ENCODE measurements around the gene PDCD10. TPM values are rescaled to one million over a fixed set of nuclear protein-coding genes. Genes with fewer than 3 reads are reported as not detected.

Gene PDCD10
- total and polyA plus RNA-seq, 11 donors = 12.6 to 72.4 (median 41.1) TPM

DNA sequence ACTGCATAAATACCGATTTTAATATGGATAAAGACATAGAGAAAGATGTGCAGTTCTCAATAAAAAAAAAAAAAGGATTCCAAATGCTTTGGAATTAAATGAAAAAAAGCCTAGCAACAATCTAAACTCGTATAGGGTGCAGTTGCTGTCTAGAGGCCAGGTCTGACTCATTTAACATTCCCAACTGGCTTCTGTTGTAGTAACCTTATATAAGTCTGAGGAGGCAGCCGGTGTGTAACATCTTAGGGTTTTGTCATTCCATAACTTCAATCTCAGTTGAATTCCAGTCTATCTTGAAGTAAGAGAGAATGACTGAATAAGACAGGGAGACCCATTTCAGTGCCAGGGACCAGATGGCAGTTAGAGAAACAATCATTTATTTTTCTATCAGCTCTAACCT lies 6.5 kb downstream of the PDCD10 start:
- Histone ChIP-seq H3K36me3 (no peaks in the 10 kb centered on the region), H3K4me1 (peaks cover 0 to 68% (median 48%) of the 10 kb centered on the region in 12 donors), H3K4me3 (no peak overlapping the region), H3K9me3 (no peaks in the 10 kb centered on the region), H3K27me3 (no peaks in the 10 kb centered on the region), H3K27ac (peak overlapping the region in 10 of 12 donors; percentile 8 to 67 (median 42))
- TF ChIP-seq POLR2A (IDR thresholded peaks at IDR 0.05) = no peak
- TF ChIP-seq, protein P1, sequence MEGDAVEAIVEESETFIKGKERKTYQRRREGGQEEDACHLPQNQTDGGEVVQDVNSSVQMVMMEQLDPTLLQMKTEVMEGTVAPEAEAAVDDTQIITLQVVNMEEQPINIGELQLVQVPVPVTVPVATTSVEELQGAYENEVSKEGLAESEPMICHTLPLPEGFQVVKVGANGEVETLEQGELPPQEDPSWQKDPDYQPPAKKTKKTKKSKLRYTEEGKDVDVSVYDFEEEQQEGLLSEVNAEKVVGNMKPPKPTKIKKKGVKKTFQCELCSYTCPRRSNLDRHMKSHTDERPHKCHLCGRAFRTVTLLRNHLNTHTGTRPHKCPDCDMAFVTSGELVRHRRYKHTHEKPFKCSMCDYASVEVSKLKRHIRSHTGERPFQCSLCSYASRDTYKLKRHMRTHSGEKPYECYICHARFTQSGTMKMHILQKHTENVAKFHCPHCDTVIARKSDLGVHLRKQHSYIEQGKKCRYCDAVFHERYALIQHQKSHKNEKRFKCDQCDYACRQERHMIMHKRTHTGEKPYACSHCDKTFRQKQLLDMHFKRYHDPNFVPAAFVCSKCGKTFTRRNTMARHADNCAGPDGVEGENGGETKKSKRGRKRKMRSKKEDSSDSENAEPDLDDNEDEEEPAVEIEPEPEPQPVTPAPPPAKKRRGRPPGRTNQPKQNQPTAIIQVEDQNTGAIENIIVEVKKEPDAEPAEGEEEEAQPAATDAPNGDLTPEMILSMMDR (IDR thresholded peaks at IDR 0.05) = no peak
- intact Hi-C loops (cut with DNase I) = no loop called here
- WGBS, 4 donors = 47 to 62% (median 55%) methylated on average over 3 of the region's 3 CpGs
- no peak for DNase-seq
- peak; percentile 33 to 71 (median 65) for ATAC-seq

DNA sequence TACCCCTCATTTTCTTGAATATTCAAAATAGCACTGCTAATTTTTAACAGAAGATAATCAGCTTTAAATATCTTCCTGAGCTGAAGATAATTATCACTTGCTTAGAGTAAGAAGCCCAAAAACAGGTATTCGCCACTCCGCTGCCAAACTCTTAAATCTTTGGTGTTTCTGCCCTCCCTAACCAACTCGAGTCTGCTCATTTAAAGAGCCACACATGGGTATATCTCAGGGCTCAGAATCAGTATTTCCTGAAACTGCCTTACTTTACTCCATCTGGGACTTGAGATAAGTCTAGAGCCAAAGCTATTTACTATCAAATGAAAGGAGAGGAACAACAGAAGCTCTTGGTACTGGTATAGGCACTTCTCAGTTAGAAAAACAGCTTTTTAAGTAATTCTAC lies 10.8 kb downstream of the PDCD10 start:
- DNase-seq (no peak), ATAC-seq (no peak)
- H3K4me1 ChIP-seq = peaks cover 0 to 36% (median 20%) of the 10 kb centered on the region in 12 donors
- no peaks in the 10 kb centered on the region for H3K27me3 ChIP-seq
- intact Hi-C loops (cut with DNase I) = no loop called here
- H3K27ac ChIP-seq = no peak overlapping the region
- WGBS, 4 donors = 69 to 80% (median 79%) methylated on average over 3 of the region's 3 CpGs
- peaks cover 0 to 15% (median 11%) of the 10 kb centered on the region in 9 donors for H3K36me3 ChIP-seq
- H3K4me3 ChIP-seq = no peak overlapping the region
- H3K9me3 ChIP-seq = no peaks in the 10 kb centered on the region
- TF ChIP-seq, protein P1 (IDR thresholded peaks at IDR 0.05) = no peak
- TF ChIP-seq POLR2A (IDR thresholded peaks at IDR 0.05) = no peak

DNA sequence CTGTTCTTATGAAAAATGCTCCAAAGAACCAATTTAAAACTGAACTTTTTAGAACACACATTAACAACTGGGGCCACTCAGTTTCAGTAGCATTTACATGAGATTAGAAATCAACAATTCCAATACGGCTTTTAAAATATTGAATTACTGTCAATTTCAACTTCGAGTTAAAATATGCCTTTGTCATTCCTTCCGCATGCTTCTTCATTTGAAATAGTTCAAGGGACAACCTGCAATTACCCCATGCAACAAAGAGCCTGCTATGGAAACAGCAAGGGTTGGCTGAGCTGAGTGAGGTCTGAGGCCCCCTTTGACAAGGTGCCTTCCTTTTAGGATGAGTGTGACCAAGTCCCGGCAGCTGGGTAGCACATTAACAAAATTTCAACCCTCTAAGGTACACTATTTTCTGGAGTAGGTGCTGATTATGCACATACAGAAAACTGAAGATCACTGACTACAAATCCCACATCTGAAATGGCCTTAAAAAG lies 11.6 kb downstream of the PDCD10 start:
- TF ChIP-seq POLR2A (IDR thresholded peaks at IDR 0.05) = no peak
- TF ChIP-seq, protein P1 (IDR thresholded peaks at IDR 0.05) = no peak
- WGBS, 4 donors = 85 to 95% (median 91%) methylated on average over 4 of the region's 4 CpGs
- Histone ChIP-seq H3K9me3 (no peaks in the 10 kb centered on the region), H3K36me3 (peaks cover 0 to 23% (median 19%) of the 10 kb centered on the region in 9 donors), H3K4me1 (peaks cover 0 to 29% (median 12%) of the 10 kb centered on the region in 12 donors), H3K27me3 (no peaks in the 10 kb centered on the region), H3K27ac (no peak overlapping the region), H3K4me3 (no peak overlapping the region)
- no peak for ATAC-seq
- no peak for DNase-seq
- intact Hi-C loops (cut with DNase I) = no loop called here

DNA sequence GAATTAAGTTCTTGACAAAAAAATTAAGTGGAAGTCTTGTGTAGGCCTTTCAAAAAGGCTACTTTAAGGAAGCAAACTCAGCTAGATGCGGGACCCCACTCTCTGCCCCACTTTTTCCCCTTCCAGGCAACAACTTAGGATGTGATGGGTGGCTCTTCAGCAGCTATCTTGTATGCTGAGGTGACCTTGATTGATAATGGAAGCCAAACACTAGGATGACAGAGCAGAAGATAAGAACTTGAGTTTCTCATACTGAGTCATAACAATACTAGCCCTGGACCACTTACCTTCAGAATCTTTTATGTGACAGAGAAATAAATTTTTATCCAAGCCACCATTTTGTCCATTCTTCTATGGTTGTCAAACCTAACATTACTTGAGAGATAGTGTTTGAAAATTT lies 16.1 kb downstream of the PDCD10 start:
- H3K9me3 ChIP-seq = no peaks in the 10 kb centered on the region
- no peak overlapping the region for H3K27ac ChIP-seq
- DNase-seq (no peak), ATAC-seq (no peak)
- H3K4me1 ChIP-seq = peaks cover 0 to 13% (median 0%) of the 10 kb centered on the region in 12 donors
- peaks cover 0 to 48% (median 29%) of the 10 kb centered on the region in 9 donors for H3K36me3 ChIP-seq
- no peak overlapping the region for H3K4me3 ChIP-seq
- no peaks in the 10 kb centered on the region for H3K27me3 ChIP-seq
- whole genome bisulfite sequencing, 4 donors = 95 to 100% (median 99%) methylated on average over 1 of the region's 1 CpG
- TF ChIP-seq, protein P1 (IDR thresholded peaks at IDR 0.05) = no peak
- TF ChIP-seq POLR2A (IDR thresholded peaks at IDR 0.05) = no peak
- intact Hi-C loops (cut with DNase I) = no loop called here
